ENCODE results near the gene RTP2. TPM values are rescaled to one million over a fixed set of nuclear protein-coding genes. Genes with fewer than 3 reads are reported as not detected.

RTP2 gene
- total RNA-seq, 1 experiment from 2014 or later, result not detected

- Histone ChIP-seq H3K9ac (ENCODE audit: low read length) (peak overlapping the region; percentile 15; the same call in 1 of the 2 replicates), H4K20me1 (ENCODE audit: insufficient read depth, low read depth, low read length) (peaks cover 98% of the 10 kb centered on the region), H2AFZ (ENCODE audit: low read length) (no peak overlapping the region), H3K4me3 (ENCODE audit: low read length) (no peak overlapping the region; the same call in 1 of the 2 replicates), H3K27me3 (ENCODE audit: low read length) (no peaks in the 10 kb centered on the region), H3K27ac (ENCODE audit: low read length) (peak overlapping the region; percentile 98), H3K9me3 (ENCODE audit: low read length) (no peaks in the 10 kb centered on the region), H3K36me3 (ENCODE audit: insufficient read depth, low read length) (peaks cover 77% of the 10 kb centered on the region), H3K4me1 (ENCODE audit: low read length) (peaks cover 98% of the 10 kb centered on the region), H3K9me2 (replicated peaks; ENCODE audit: insufficient read depth, low read length) (no peaks in the 10 kb centered on the region), H3K4me2 (ENCODE audit: low read depth, low read length, poor library complexity, severe bottlenecking) (peak overlapping the region; percentile 93), H3K79me2 (ENCODE audit: low read length) (peaks cover 80% of the 10 kb centered on the region)
- peak; percentile 56 for DNase-seq
These were observed 33.5 kb upstream of the RTP2 start for GRCh38 chr3:187735837-187736236.

GRCh38 chr3:187735383-187735782 lies 33.0 kb upstream of the RTP2 start:
- no peaks in the 10 kb centered on the region for H3K27me3 ChIP-seq (ENCODE audit: low read length)
- peaks cover 80% of the 10 kb centered on the region for H3K36me3 ChIP-seq (ENCODE audit: insufficient read depth, low read length)
- H3K79me2 ChIP-seq (ENCODE audit: low read length), result peaks cover 76% of the 10 kb centered on the region
- peaks cover 99% of the 10 kb centered on the region for H4K20me1 ChIP-seq (ENCODE audit: insufficient read depth, low read depth, low read length)
- H3K9me2 ChIP-seq (replicated peaks; ENCODE audit: insufficient read depth, low read length), result no peaks in the 10 kb centered on the region
- no peaks in the 10 kb centered on the region for H3K9me3 ChIP-seq (ENCODE audit: low read length)
- H3K27ac ChIP-seq (ENCODE audit: low read length), result peak overlapping the region; percentile 98
- H3K4me2 ChIP-seq (ENCODE audit: low read depth, low read length, poor library complexity, severe bottlenecking), result peak overlapping the region; percentile 93
- no peak overlapping the region for H3K4me3 ChIP-seq (ENCODE audit: low read length)
- no peak overlapping the region for H2AFZ ChIP-seq (ENCODE audit: low read length)
- peaks cover 98% of the 10 kb centered on the region for H3K4me1 ChIP-seq (ENCODE audit: low read length)
- DNase-seq, result no peak
- H3K9ac ChIP-seq (ENCODE audit: low read length), result no peak overlapping the region

GRCh38 chr3:187734841-187735240 lies 32.5 kb upstream of the RTP2 start:
- H3K9me2 ChIP-seq (replicated peaks; ENCODE audit: insufficient read depth, low read length), result no peaks in the 10 kb centered on the region
- H3K27ac ChIP-seq (ENCODE audit: low read length), result peak overlapping the region; percentile 98
- H3K9ac ChIP-seq (ENCODE audit: low read length), result no peak overlapping the region
- no peak overlapping the region for H2AFZ ChIP-seq (ENCODE audit: low read length)
- peaks cover 82% of the 10 kb centered on the region for H3K36me3 ChIP-seq (ENCODE audit: insufficient read depth, low read length)
- peaks cover 70% of the 10 kb centered on the region for H3K79me2 ChIP-seq (ENCODE audit: low read length)
- no peaks in the 10 kb centered on the region for H3K9me3 ChIP-seq (ENCODE audit: low read length)
- H4K20me1 ChIP-seq (ENCODE audit: insufficient read depth, low read depth, low read length), result peaks cover 99% of the 10 kb centered on the region
- DNase-seq, result no peak
- no peak overlapping the region for H3K4me3 ChIP-seq (ENCODE audit: low read length)
- H3K27me3 ChIP-seq (ENCODE audit: low read length), result no peaks in the 10 kb centered on the region
- H3K4me2 ChIP-seq (ENCODE audit: low read depth, low read length, poor library complexity, severe bottlenecking), result peak overlapping the region; percentile 93
- H3K4me1 ChIP-seq (ENCODE audit: low read length), result peaks cover 94% of the 10 kb centered on the region

- H3K4me1 ChIP-seq (ENCODE audit: low read length), result peaks cover 79% of the 10 kb centered on the region
- H3K27ac ChIP-seq (ENCODE audit: low read length), result peak overlapping the region; percentile 98; the same call in 1 of the 2 replicates
- H3K9ac ChIP-seq (ENCODE audit: low read length), result no peak overlapping the region
- H3K79me2 ChIP-seq (ENCODE audit: low read length), result peaks cover 56% of the 10 kb centered on the region
- H4K20me1 ChIP-seq (ENCODE audit: insufficient read depth, low read depth, low read length), result peaks cover 99% of the 10 kb centered on the region
- no peaks in the 10 kb centered on the region for H3K9me3 ChIP-seq (ENCODE audit: low read length)
- no peaks in the 10 kb centered on the region for H3K27me3 ChIP-seq (ENCODE audit: low read length)
- no peaks in the 10 kb centered on the region for H3K9me2 ChIP-seq (replicated peaks; ENCODE audit: insufficient read depth, low read length)
- H3K4me3 ChIP-seq (ENCODE audit: low read length), result no peak overlapping the region
- DNase-seq, result peak; percentile 53
- peaks cover 88% of the 10 kb centered on the region for H3K36me3 ChIP-seq (ENCODE audit: insufficient read depth, low read length)
- H2AFZ ChIP-seq (ENCODE audit: low read length), result no peak overlapping the region
- H3K4me2 ChIP-seq (ENCODE audit: low read depth, low read length, poor library complexity, severe bottlenecking), result no peak overlapping the region
These were observed 31.0 kb upstream of the RTP2 start for GRCh38 chr3:187733371-187733770.

GRCh38 chr3:187729598-187729997 lies 27.2 kb upstream of the RTP2 start:
- DNase-seq, result no peak
- no peak overlapping the region for H3K4me3 ChIP-seq (ENCODE audit: low read length)
- peaks cover 19% of the 10 kb centered on the region for H3K79me2 ChIP-seq (ENCODE audit: low read length)
- no peaks in the 10 kb centered on the region for H3K27me3 ChIP-seq (ENCODE audit: low read length)
- peak overlapping the region; percentile 98; the same call in 1 of the 2 replicates for H3K27ac ChIP-seq (ENCODE audit: low read length)
- no peaks in the 10 kb centered on the region for H3K9me2 ChIP-seq (replicated peaks; ENCODE audit: insufficient read depth, low read length)
- peaks cover 42% of the 10 kb centered on the region for H3K4me1 ChIP-seq (ENCODE audit: low read length)
- no peak overlapping the region for H2AFZ ChIP-seq (ENCODE audit: low read length)
- H3K36me3 ChIP-seq (ENCODE audit: insufficient read depth, low read length), result peaks cover 96% of the 10 kb centered on the region
- no peak overlapping the region for H3K9ac ChIP-seq (ENCODE audit: low read length)
- H3K4me2 ChIP-seq (ENCODE audit: low read depth, low read length, poor library complexity, severe bottlenecking), result no peak overlapping the region
- no peaks in the 10 kb centered on the region for H3K9me3 ChIP-seq (ENCODE audit: low read length)
- H4K20me1 ChIP-seq (ENCODE audit: insufficient read depth, low read depth, low read length), result peaks cover 94% of the 10 kb centered on the region

GRCh38 chr3:187728940-187729583 lies 26.7 kb upstream of the RTP2 start:
- no peak overlapping the region for H3K4me3 ChIP-seq (ENCODE audit: low read length)
- peak; percentile 40 for DNase-seq
- H3K9ac ChIP-seq (ENCODE audit: low read length), result no peak overlapping the region
- no peaks in the 10 kb centered on the region for H3K27me3 ChIP-seq (ENCODE audit: low read length)
- no peak overlapping the region for H2AFZ ChIP-seq (ENCODE audit: low read length)
- H3K4me2 ChIP-seq (ENCODE audit: low read depth, low read length, poor library complexity, severe bottlenecking), result no peak overlapping the region
- peaks cover 14% of the 10 kb centered on the region; the same call in 1 of the 2 replicates for H3K79me2 ChIP-seq (ENCODE audit: low read length)
- H3K4me1 ChIP-seq (ENCODE audit: low read length), result peaks cover 36% of the 10 kb centered on the region
- H3K9me3 ChIP-seq (ENCODE audit: low read length), result no peaks in the 10 kb centered on the region
- peaks cover 96% of the 10 kb centered on the region for H3K36me3 ChIP-seq (ENCODE audit: insufficient read depth, low read length)
- H3K9me2 ChIP-seq (replicated peaks; ENCODE audit: insufficient read depth, low read length), result no peaks in the 10 kb centered on the region
- no peak overlapping the region; the same call in 1 of the 2 replicates for H3K27ac ChIP-seq (ENCODE audit: low read length)
- H4K20me1 ChIP-seq (ENCODE audit: insufficient read depth, low read depth, low read length), result peaks cover 89% of the 10 kb centered on the region

- Histone ChIP-seq H3K27ac (ENCODE audit: low read length) (no peak overlapping the region), H3K4me2 (ENCODE audit: low read depth, low read length, poor library complexity, severe bottlenecking) (no peak overlapping the region), H3K27me3 (ENCODE audit: low read length) (no peaks in the 10 kb centered on the region), H3K36me3 (ENCODE audit: insufficient read depth, low read length) (peaks cover 98% of the 10 kb centered on the region), H3K9me3 (ENCODE audit: low read length) (no peaks in the 10 kb centered on the region), H2AFZ (ENCODE audit: low read length) (no peak overlapping the region), H3K4me3 (ENCODE audit: low read length) (no peak overlapping the region), H3K9ac (ENCODE audit: low read length) (no peak overlapping the region), H3K79me2 (ENCODE audit: low read length) (peaks cover 14% of the 10 kb centered on the region; the same call in 1 of the 2 replicates), H3K9me2 (replicated peaks; ENCODE audit: insufficient read depth, low read length) (no peaks in the 10 kb centered on the region), H3K4me1 (ENCODE audit: low read length) (peaks cover 30% of the 10 kb centered on the region), H4K20me1 (ENCODE audit: insufficient read depth, low read depth, low read length) (peaks cover 85% of the 10 kb centered on the region)
- peak; percentile 42 for DNase-seq
These were observed 25.9 kb upstream of the RTP2 start for GRCh38 chr3:187728248-187728647.

- H3K9ac ChIP-seq (ENCODE audit: low read length), result no peak overlapping the region
- DNase-seq, result peak; percentile 45
- peaks cover 81% of the 10 kb centered on the region for H4K20me1 ChIP-seq (ENCODE audit: insufficient read depth, low read depth, low read length)
- H3K79me2 ChIP-seq (ENCODE audit: low read length), result peaks cover 4% of the 10 kb centered on the region; the same call in 1 of the 2 replicates
- H3K9me3 ChIP-seq (ENCODE audit: low read length), result no peaks in the 10 kb centered on the region
- no peak overlapping the region for H2AFZ ChIP-seq (ENCODE audit: low read length)
- H3K27me3 ChIP-seq (ENCODE audit: low read length), result no peaks in the 10 kb centered on the region
- no peak overlapping the region for H3K4me2 ChIP-seq (ENCODE audit: low read depth, low read length, poor library complexity, severe bottlenecking)
- H3K4me3 ChIP-seq (ENCODE audit: low read length), result no peak overlapping the region
- peaks cover 13% of the 10 kb centered on the region for H3K4me1 ChIP-seq (ENCODE audit: low read length)
- H3K27ac ChIP-seq (ENCODE audit: low read length), result no peak overlapping the region
- peaks cover 95% of the 10 kb centered on the region for H3K36me3 ChIP-seq (ENCODE audit: insufficient read depth, low read length)
- H3K9me2 ChIP-seq (replicated peaks; ENCODE audit: insufficient read depth, low read length), result no peaks in the 10 kb centered on the region
These were observed 24.2 kb upstream of the RTP2 start for GRCh38 chr3:187726564-187726963.

Measured in Karpas-422 (cell line).